CD4-positive, alpha-beta T cell treated with Interleukin-4 for 1 hour (primary cell): ENCODE data around the gene CLTRN.

Experiments used
- DNase-seq, 2 donors: peaks; one replicate each; pipeline ENCODE4 v3.0.0-alpha.2; 2020 to 2022

The CLTRN gene

GRCh38 chrX:15646543-15646942, 18.1 kb downstream of the CLTRN start:
- no peak for DNase-seq

- DNase-seq = no peak
Observed at GRCh38 chrX:15646031-15646430, 18.6 kb downstream of the CLTRN start.

- no peak for DNase-seq
Observed at GRCh38 chrX:15645266-15645665, 19.3 kb downstream of the CLTRN start.

- no peak for DNase-seq
Observed at GRCh38 chrX:15644560-15644872, 20.1 kb downstream of the CLTRN start.

- no peak for DNase-seq
Observed at GRCh38 chrX:15643786-15644559, 20.6 kb downstream of the CLTRN start.

- no peak for DNase-seq
Observed at GRCh38 chrX:15631637-15632036, 33.0 kb downstream of the CLTRN start.

- DNase-seq = no peak
Observed at GRCh38 chrX:15623054-15623453, 41.6 kb downstream of the CLTRN start.

GRCh38 chrX:15619053-15619755, 45.4 kb downstream of the CLTRN start:
- DNase-seq = no peak

- no peak for DNase-seq
Observed at GRCh38 chrX:15617111-15617510, 47.5 kb downstream of the CLTRN start.

GRCh38 chrX:15616531-15616930, 48.1 kb downstream of the CLTRN start:
- no peak for DNase-seq

GRCh38 chrX:15607067-15607466, 57.5 kb downstream of the CLTRN start:
- no peak for DNase-seq

GRCh38 chrX:15606136-15606535, 58.5 kb downstream of the CLTRN start:
- DNase-seq = no peak

GRCh38 chrX:15605226-15605625, 59.4 kb downstream of the CLTRN start:
- DNase-seq = no peak

- no peak for DNase-seq
Observed at GRCh38 chrX:15602761-15603160, 61.8 kb downstream of the CLTRN start.

- no peak for DNase-seq
Observed at GRCh38 chrX:15601932-15602331, 62.7 kb downstream of the CLTRN start.

- DNase-seq = no peak
Observed at GRCh38 chrX:15600745-15601144, 63.9 kb downstream of the CLTRN start, which contains the start of gene ACE2. Gene ACE2 (minus strand): TSS chrX:15600960. CDS start chrX:15600911, 49 bp downstream.

- no peak for DNase-seq
Observed at GRCh38 chrX:15600049-15600448, 64.6 kb downstream of the CLTRN start.

GRCh38 chrX:15599461-15599860, 65.1 kb downstream of the CLTRN start:
- DNase-seq = no peak

- DNase-seq = no peak
Observed at GRCh38 chrX:15598026-15598425, 66.6 kb downstream of the CLTRN start.

- no peak for DNase-seq
Observed at GRCh38 chrX:15594371-15594770, 70.2 kb downstream of the CLTRN start.

- DNase-seq = no peak
Observed at GRCh38 chrX:15579778-15580747, 84.5 kb downstream of the CLTRN start.
